Lower leg skin (tissue), 3 donors: Measurements from ENCODE around the gene TRMO.

Experiments
- POLR2A ChIP-seq, 2 donors: fragments of 450-650 bp; IDR thresholded peaks; one replicate each; pipeline ENCODE4 v1.6.1; 2016 to 2017; ENCODE audit warnings: antibody characterized with exemption in 2 of 2, mild to moderate bottlenecking in 1 of 2, moderate library complexity in 1 of 2
- TF ChIP-seq, protein P1 (sequence below), 3 donors: fragments of 450-650 bp; IDR thresholded peaks; one replicate each; pipeline ENCODE4 v1.5.1; 2016; ENCODE audit warnings: antibody characterized with exemption in 3 of 3, mild to moderate bottlenecking in 3 of 3, moderate library complexity in 2 of 3

DNA sequence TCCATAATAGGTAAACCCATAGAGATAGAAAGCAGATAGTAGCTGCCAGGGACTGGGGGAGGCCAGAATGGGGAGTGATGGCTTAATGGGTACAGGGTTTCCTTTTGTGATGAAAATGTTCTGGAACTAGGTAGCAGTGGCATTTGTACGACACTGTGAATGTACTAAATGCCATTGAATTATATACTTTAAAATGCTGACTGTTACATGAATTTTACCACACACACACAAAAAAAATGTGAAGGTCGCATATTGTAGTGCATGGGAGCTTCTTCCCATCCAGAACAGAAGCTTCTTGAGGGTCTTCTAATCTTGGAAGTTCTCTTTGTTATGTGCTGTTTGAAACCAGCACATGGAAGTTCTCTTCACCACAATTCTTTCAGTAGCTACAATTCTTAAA is 40.9 kb upstream of the TRMO start:
- TF ChIP-seq, protein P1, sequence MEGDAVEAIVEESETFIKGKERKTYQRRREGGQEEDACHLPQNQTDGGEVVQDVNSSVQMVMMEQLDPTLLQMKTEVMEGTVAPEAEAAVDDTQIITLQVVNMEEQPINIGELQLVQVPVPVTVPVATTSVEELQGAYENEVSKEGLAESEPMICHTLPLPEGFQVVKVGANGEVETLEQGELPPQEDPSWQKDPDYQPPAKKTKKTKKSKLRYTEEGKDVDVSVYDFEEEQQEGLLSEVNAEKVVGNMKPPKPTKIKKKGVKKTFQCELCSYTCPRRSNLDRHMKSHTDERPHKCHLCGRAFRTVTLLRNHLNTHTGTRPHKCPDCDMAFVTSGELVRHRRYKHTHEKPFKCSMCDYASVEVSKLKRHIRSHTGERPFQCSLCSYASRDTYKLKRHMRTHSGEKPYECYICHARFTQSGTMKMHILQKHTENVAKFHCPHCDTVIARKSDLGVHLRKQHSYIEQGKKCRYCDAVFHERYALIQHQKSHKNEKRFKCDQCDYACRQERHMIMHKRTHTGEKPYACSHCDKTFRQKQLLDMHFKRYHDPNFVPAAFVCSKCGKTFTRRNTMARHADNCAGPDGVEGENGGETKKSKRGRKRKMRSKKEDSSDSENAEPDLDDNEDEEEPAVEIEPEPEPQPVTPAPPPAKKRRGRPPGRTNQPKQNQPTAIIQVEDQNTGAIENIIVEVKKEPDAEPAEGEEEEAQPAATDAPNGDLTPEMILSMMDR (IDR thresholded peaks at IDR 0.05), result no peak
- no peak for TF ChIP-seq POLR2A (IDR thresholded peaks at IDR 0.05)
